ENCODE measurements around the gene TANC1.

TANC1 gene

GRCh38 chr2:159118115-159118858 is 149.8 kb downstream of the TANC1 start:
- DNase-seq (ENCODE audit: low read depth in 2 of 2): peak; percentile 43 to 80

DNA sequence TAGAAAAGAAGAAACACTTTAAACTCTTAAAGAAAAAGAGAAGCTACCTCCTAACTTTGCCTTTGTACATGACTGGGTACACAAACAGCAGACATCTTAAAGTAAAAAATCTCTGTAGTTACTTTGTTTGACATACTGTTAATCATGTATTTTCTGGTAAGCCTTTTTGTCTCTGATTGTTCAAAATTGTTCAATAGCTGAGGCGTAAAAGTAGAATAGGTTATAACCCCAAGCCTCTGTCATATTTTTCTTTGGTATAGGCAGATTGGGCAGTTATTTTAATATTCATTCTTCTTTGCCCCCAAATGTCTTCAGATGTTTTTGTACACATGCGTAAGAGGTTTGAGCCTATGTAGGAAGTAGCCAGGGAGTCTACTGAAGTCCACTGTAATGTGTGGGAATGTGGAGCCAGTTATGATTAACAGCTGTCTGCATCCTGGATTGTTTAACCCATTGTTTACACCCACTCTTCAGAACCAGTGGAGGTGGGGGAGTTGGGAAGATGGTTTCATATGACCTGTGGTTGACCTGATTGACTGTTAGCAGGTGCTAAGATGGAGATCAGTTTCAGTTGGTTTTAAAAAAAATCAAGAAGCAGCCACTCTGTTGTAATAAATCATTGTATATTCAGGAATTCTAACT is 150.5 kb downstream of the TANC1 start:
- no peak for DNase-seq (ENCODE audit: low read depth in 2 of 2)

DNA sequence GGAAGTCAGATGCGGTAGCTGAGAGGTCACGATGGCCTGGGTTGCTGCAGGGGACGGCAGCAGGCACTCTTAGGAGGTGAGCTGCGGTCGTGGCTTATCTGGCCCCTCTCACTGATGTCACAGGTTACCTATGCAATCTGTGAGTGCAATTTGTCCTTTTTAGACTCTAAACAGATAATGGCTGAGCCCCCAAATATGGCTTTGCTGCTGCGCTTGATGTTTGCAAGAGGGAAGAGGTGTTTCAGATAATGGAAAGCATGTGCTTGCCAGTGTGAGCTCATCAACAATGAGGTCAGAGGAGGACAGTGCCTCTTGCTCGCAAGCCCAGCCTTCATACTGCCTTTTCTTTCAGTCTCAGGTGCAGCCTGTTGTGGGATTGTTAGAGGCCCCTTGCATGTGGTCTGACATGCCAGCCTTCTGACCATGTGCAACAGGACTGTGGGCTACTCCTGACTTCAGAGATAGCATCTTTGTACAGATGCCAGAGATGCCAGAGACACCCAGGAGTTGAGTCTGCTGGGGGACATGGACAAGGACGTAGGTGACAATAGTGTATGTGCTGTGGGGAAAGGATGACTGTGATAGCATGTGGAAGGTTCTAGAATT is 151.3 kb downstream of the TANC1 start:
- DNase-seq (ENCODE audit: low read depth in 2 of 2): no peak

- DNase-seq (ENCODE audit: low read depth in 2 of 2): no peak
Observed at GRCh38 chr2:159123786-159124185, 155.3 kb downstream of the TANC1 start.

DNA sequence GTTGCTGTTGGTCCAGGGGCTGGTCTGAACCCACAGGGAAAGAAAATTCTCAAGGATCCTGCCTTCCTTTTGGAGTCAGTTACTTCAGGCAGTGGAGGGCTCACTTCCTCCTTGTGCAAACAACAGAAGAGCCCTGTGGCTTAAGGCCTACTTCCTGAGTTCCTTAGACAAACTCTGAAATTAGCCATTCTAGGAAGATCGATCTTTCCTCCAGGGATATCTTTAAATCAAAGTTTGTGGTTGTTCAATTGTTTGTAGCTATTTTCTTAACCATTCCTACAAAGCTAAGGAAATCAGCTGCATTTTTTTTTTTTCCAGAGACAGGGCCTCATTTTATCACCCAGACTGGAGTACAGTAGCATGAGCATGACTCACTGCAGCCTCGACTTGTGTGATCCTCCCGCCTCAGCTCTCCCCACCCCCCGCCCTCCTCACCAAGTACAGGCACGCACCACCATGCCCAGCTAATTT is 156.0 kb downstream of the TANC1 start:
- no peak for DNase-seq (ENCODE audit: low read depth in 2 of 2)

DNA sequence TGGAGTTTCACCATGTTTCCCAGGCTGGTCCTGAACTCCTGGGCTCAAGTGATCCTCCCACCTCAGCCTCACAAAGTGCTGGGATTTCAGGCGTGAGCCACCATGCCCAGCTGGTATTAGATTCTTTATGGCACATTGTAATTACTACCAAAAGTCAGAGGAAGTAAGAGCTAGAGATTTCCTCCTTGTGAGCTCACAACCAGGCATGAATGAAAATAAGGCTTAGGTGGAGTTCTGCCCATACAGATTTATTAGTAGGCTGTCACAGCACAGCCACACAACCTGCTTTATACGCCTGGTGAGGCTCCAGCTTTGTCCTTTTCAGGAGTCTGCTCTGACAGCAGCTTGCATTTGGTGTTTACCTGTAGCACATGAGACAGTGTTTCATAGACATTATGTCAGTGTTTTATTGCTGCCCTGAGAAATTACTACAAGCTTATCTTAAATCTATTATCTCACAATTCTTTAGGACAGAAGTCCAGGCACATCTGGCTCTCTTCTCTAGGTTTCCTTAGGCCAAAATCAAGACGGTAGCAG is 156.6 kb downstream of the TANC1 start:
- no peak for DNase-seq (ENCODE audit: low read depth in 2 of 2)

- DNase-seq (ENCODE audit: low read depth in 2 of 2): no peak
Observed at GRCh38 chr2:159125858-159126257, 157.4 kb downstream of the TANC1 start.

DNA sequence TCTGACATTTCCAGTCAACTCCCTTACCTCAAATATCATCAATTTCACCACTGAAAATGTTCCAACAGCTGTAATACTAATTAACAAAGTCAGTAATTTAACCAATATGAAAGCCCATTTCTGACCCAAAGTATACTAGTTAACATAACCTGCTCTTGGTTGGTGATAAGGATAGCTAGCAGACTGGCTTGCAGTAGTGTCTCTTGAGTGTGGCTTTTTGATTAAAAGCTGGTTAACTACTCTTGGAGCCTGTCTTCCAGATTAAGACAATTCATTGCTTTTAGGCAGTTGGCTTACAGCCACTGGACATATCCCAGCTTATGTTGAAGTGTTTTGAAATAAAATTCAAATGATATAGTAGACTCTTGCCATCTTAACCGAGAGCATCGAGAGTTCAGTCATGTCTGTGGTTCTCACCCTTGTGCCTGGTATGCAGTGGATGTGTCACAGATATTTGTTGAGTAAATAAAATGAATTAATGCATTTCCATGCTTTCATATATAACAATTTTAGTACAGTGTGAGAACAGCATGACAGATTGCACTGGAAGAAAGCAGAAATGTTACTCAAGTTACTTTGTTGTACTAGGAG is 158.1 kb downstream of the TANC1 start:
- no peak for DNase-seq (ENCODE audit: low read depth in 2 of 2)

GRCh38 chr2:159128191-159128590 is 159.8 kb downstream of the TANC1 start:
- no peak for DNase-seq (ENCODE audit: low read depth in 2 of 2)

GRCh38 chr2:159129269-159129668 is 160.8 kb downstream of the TANC1 start:
- no peak for DNase-seq (ENCODE audit: low read depth in 2 of 2)

DNA sequence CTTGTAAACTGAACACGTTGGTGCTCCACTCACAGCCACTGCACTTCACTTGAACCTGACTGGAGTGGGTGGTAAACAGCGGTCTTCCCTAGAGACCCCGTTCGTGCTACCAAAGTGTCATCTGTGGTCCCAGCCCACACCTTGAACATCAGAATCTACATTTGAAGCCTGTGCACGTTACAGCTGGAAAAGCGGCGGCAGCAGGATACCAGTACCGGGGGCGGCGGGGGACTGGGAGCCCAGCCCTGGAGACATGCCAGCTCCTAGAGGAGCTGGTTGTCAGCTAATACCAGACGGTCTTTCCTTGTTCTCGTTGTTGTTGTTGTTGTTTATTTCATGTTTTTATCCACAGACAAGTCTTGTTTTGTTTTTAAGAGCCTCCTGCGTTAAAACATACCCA is 161.4 kb downstream of the TANC1 start:
- no peak for DNase-seq (ENCODE audit: low read depth in 2 of 2)

GRCh38 chr2:159130302-159130701 is 161.9 kb downstream of the TANC1 start:
- DNase-seq (ENCODE audit: low read depth in 2 of 2): no peak

DNA sequence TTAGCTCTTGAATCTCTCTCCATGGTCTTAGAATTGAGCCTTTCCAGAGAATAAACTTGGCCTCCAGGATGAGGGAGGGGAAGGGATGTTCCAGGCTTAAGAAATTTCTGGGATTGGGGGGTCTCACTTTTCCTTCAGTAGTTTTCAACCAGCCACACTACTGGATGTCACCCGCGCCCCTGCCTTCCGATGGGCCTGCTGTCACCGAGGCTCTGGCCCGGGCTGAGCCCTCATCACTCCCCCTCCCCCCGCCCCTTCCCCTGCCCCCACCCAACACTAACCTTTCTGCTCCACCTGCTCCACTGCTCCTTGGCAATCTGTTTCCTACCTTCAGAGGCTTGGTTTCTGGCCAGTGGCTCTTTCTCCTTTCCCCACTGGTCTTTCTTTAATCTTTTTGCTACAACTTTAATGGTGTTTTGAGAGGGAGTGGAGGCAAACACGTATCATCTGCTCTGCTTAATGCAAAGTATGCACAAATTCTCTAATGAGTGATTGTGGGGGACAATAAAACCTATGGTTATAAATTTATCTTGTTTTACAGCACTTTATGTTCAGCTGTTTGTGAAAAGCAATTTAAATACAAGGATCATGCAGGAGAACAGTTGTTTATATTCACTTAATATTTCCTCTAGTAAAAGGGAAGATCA is 162.9 kb downstream of the TANC1 start:
- DNase-seq (ENCODE audit: low read depth in 2 of 2): no peak

DNA sequence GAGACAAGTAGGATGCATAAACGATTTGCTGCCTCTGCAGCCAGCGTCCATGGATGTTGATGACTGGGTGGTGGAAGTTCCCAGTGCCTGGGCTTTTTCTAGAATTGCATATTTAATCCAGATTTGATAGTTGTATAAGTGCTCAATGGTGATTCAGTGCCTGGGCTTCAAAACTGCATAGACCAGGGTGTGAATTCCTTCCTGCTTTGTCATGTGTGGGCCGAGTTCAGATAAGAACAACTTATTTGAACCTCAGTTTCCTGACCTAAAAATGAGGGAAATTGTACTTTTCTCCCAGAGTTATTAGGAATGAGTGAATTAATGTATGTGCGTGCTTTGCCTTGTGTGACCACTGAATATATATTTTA is 163.5 kb downstream of the TANC1 start:
- DNase-seq (ENCODE audit: low read depth in 2 of 2): no peak

- no peak for DNase-seq (ENCODE audit: low read depth in 2 of 2)
Observed at GRCh38 chr2:159133797-159134196, 165.4 kb downstream of the TANC1 start.

- no peak for DNase-seq (ENCODE audit: low read depth in 2 of 2)
Observed at GRCh38 chr2:159134979-159135378, 166.5 kb downstream of the TANC1 start.

DNA sequence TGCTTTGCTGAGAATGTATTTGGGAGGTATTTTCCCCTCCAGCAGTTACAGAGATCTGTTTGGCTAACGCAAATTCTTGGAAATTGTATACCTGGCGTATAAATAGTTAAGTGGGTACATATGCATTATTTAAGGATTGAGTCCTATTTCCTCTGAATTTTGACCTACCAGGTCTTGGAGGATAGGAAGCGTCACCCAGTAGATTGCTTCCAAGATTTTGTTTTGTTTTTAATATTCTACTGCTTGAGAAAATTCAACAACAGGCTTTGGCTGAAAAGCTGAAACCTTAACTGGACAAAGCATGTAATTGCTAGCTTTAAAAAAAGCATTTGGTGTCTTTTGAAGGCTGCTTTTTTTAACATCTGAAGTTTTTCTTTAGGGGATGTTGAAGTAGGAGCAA is 168.0 kb downstream of the TANC1 start:
- no peak for DNase-seq (ENCODE audit: low read depth in 2 of 2)

GRCh38 chr2:159137511-159138241 is 169.2 kb downstream of the TANC1 start:
- DNase-seq (ENCODE audit: low read depth in 2 of 2): no peak

- no peak for DNase-seq (ENCODE audit: low read depth in 2 of 2)
Observed at GRCh38 chr2:159138642-159139182, 170.3 kb downstream of the TANC1 start.

DNA sequence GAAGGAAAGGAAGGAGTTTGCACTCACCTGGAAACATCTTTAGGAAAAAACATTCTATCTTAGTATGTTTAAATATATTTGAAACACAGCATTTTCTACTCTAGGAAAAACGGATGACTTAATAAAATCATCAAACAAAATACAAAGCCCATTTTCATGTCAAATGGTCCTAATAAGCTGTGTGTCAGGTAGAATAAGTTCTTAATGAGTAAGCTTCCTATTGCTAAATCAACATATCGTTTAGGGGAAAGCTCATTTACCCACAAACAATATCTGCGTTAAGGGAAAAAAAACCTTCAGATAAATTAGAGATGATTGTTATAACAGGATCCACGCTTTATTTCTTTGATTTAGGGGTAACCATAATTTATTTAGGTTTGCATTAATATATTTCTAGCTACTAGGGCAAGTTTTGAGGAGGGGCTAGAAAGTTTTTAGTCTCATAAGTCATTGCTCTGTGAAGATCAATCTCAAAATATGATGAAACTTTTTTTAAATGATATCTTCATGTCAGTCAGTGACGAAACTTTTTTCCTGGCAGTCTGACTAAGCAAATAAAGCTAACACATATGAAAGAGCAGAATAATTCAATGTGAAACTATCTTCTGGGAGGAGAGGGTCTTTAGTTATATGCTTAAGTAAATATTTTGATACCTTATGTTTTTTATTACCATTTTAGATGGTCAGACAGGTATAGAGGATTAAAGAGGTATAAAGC is 170.9 kb downstream of the TANC1 start:
- no peak for DNase-seq (ENCODE audit: low read depth in 2 of 2)
